Neural cell (in vitro differentiated cells): ENCODE data around the gene TMEM143. TPM values are rescaled to one million over a fixed set of nuclear protein-coding genes. Genes with fewer than 3 reads are reported as not detected.
A peak's percentile ranks its signal among the peaks of the same experiment; 100 is the strongest.
"Not testable (repeated sequence)": the region's sequence is repeated elsewhere in the genome, so short reads cannot be mapped to it uniquely, and the experiment has no call there.

Source experiments
- H2AFZ ChIP-seq: fragments of 200-600, 300-800 bp; sonication (generic), shearing (Covaris generic); 2 replicates; pipeline ENCODE4 v1.6.0; 2014; ENCODE audit warnings: low read depth, mild to moderate bottlenecking, antibody characterized with exemption, low read length, moderate library complexity
- H3F3A ChIP-seq: fragments of 200-600 bp; shearing (Covaris generic); 2 replicates; pipeline ENCODE4 v1.6.1; 2016; ENCODE audit warnings: mild to moderate bottlenecking, moderate library complexity, mixed read lengths, antibody characterized with exemption, low read length; ENCODE audit not compliant: insufficient read depth, poor library complexity, severe bottlenecking
- H3K27ac ChIP-seq: fragments of 200-600, 300-800 bp; sonication (generic), shearing (Covaris generic); 2 replicates; pipeline ENCODE4 v1.5.1; 2014; ENCODE audit warnings: mild to moderate bottlenecking, low read length, moderate library complexity
- H3K27me3 ChIP-seq: fragments of 300-800, 200-600 bp; sonication (generic), shearing (Covaris generic); 2 replicates; pipeline ENCODE4 v1.6.0; 2014; ENCODE audit warnings: mild to moderate bottlenecking, low read depth, low read length, moderate library complexity; ENCODE audit not compliant: insufficient read depth
- H3K36me3 ChIP-seq: fragments of 300-800, 200-600 bp; sonication (generic), shearing (Covaris generic); 2 replicates; pipeline ENCODE4 v1.5.1; 2014; ENCODE audit warnings: mild to moderate bottlenecking, antibody characterized with exemption, low read length, moderate library complexity; ENCODE audit not compliant: insufficient read depth
- H3K4me2 ChIP-seq: fragments of 300-800, 200-600 bp; sonication (generic), shearing (Covaris generic); 2 replicates; pipeline ENCODE4 v1.6.0; 2014; ENCODE audit warnings: mild to moderate bottlenecking, low read length
- H3K4me3 ChIP-seq: fragments of 300-800, 200-600 bp; sonication (generic), shearing (Covaris generic); 2 replicates; pipeline ENCODE4 v1.5.1; 2014; ENCODE audit warnings: mild to moderate bottlenecking, low read length, moderate library complexity
- H3K79me2 ChIP-seq: fragments of 200-600 bp; shearing (Covaris generic); replicated peaks from 2 replicates; pipeline ENCODE4 v1.6.0; 2014; ENCODE audit warnings: mild to moderate bottlenecking, low read length, moderate library complexity; ENCODE audit not compliant: insufficient read depth
- H3K9ac ChIP-seq: fragments of 300-800, 200-600 bp; sonication (generic), shearing (Covaris generic); 2 replicates; pipeline ENCODE4 v1.6.1; 2016; ENCODE audit warnings: mild to moderate bottlenecking, low read length, mixed read lengths
- H3K9me2 ChIP-seq: fragments of 200-600 bp; shearing (Covaris generic); 2 replicates; pipeline ENCODE4 v1.6.1; 2016; ENCODE audit warnings: mild to moderate bottlenecking, low read length, mixed read lengths; ENCODE audit not compliant: insufficient read depth
- H3K9me3 ChIP-seq: fragments of 200-600, 300-800 bp; sonication (generic), shearing (Covaris generic); 2 replicates; pipeline ENCODE4 v1.6.1; 2016; ENCODE audit warnings: mild to moderate bottlenecking, mixed run types, low read length, moderate library complexity, mixed read lengths
- H4K20me1 ChIP-seq: fragments of 200-600 bp; shearing (Covaris generic); 2 replicates; pipeline ENCODE4 v1.6.1; 2016; ENCODE audit warnings: mild to moderate bottlenecking, mixed run types; ENCODE audit not compliant: insufficient read depth
- EZH2 ChIP-seq: fragments of 200-600, 300-800 bp; shearing (Covaris generic), sonication (generic); IDR thresholded peaks from 2 replicates; pipeline ENCODE4 v1.6.1; 2014; ENCODE audit warnings: antibody characterized with exemption, low read length, borderline replicate concordance, mild to moderate bottlenecking; ENCODE audit not compliant: insufficient read depth, poor library complexity, severe bottlenecking
- POLR2AphosphoS5 ChIP-seq: IDR thresholded peaks from 2 replicates; pipeline ENCODE4 v1.6.1; 2012
- RAD21 ChIP-seq: fragments of 450-650 bp; conservative IDR thresholded peaks from 2 replicates; pipeline ENCODE4 v1.6.1; 2014; ENCODE audit warnings: antibody characterized with exemption, mild to moderate bottlenecking, moderate library complexity
- SMC3 ChIP-seq: fragments of 450-650 bp; conservative IDR thresholded peaks from 2 replicates; pipeline ENCODE4 v1.6.1; 2014; ENCODE audit warnings: antibody characterized with exemption, mild to moderate bottlenecking, moderate library complexity; ENCODE audit not compliant: poor library complexity
- TAF1 ChIP-seq: IDR thresholded peaks from 2 replicates; pipeline ENCODE4 v1.6.1; 2012; ENCODE audit warnings: low read depth
- polyA plus RNA-seq: library from polyadenylated mRNA; depleted of rRNA; stranded (reverse); fragments of >200 nt; gene quantifications from 2 replicates; pipeline ENCODE4 v1.2.3, GENCODE V29; 2014
- TF ChIP-seq, protein P1 (sequence below): fragments of 450-650 bp; IDR thresholded peaks from 2 replicates; pipeline ENCODE4 v1.5.1; 2014; ENCODE audit warnings: antibody characterized with exemption, mild to moderate bottlenecking, moderate library complexity; ENCODE audit not compliant: poor library complexity, severe bottlenecking
- TF ChIP-seq, protein P2 (sequence below): IDR thresholded peaks from 2 replicates; pipeline ENCODE4 v1.6.1; 2012; ENCODE audit warnings: borderline replicate concordance

TMEM143 gene
- polyA plus RNA-seq, 1 donor from 2014 or later: 4.2 TPM

DNA sequence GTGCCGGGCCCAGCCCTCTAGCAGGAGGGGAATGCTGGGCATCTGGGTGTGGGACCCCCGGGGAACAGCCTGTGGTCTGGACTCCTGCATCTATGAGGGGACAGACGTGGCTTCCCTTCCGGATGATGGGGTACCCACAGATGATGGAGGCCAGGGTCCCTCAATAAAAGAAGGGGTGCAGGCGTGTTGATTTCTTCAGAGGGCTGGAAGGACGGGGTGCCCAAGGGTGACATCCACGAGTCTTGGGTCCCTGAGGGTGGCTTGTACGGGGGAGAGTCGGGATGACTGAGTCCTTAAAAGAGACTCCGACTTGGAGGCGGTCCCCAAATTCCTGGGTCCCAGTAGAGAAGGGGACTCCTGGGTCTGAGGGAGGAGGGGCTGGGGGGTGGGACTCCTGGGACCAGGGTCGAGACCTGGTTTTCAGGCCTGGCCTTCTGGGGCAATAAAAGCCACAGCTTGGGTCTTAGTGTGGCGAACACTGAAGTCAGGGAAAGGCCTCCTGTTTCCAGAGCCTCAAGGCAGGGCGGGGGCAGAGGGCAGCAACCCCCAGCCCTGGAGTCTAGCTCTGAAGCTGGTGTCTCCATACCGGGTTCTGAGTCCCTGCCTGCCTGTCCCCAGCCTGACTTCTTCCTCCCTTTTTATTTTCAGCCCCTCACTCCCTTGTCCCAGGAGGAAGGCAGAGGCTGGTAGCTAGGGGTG, 29.3 kb upstream of the TMEM143 start:
- H3K4me2 ChIP-seq: peak overlapping the region; percentile 86
- H2AFZ ChIP-seq: peak overlapping the region; percentile 80
- no peaks in the 10 kb centered on the region for H3F3A ChIP-seq
- no peaks in the 10 kb centered on the region for H3K36me3 ChIP-seq
- no peaks in the 10 kb centered on the region for H4K20me1 ChIP-seq
- peak overlapping the region; percentile 95 for H3K9ac ChIP-seq
- H3K27ac ChIP-seq: peak overlapping the region; percentile 85
- H3K9me3 ChIP-seq: no peaks in the 10 kb centered on the region
- no peaks in the 10 kb centered on the region for H3K9me2 ChIP-seq
- H3K27me3 ChIP-seq: peaks cover 22% of the 10 kb centered on the region
- peak overlapping the region; percentile 94 for H3K4me3 ChIP-seq
- TF ChIP-seq POLR2AphosphoS5 (no peak), TAF1 (no peak), EZH2 (no peak), SMC3 (no peak), RAD21 (no peak)
- TF ChIP-seq, protein P1, sequence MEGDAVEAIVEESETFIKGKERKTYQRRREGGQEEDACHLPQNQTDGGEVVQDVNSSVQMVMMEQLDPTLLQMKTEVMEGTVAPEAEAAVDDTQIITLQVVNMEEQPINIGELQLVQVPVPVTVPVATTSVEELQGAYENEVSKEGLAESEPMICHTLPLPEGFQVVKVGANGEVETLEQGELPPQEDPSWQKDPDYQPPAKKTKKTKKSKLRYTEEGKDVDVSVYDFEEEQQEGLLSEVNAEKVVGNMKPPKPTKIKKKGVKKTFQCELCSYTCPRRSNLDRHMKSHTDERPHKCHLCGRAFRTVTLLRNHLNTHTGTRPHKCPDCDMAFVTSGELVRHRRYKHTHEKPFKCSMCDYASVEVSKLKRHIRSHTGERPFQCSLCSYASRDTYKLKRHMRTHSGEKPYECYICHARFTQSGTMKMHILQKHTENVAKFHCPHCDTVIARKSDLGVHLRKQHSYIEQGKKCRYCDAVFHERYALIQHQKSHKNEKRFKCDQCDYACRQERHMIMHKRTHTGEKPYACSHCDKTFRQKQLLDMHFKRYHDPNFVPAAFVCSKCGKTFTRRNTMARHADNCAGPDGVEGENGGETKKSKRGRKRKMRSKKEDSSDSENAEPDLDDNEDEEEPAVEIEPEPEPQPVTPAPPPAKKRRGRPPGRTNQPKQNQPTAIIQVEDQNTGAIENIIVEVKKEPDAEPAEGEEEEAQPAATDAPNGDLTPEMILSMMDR: no peak
- TF ChIP-seq, protein P2, sequence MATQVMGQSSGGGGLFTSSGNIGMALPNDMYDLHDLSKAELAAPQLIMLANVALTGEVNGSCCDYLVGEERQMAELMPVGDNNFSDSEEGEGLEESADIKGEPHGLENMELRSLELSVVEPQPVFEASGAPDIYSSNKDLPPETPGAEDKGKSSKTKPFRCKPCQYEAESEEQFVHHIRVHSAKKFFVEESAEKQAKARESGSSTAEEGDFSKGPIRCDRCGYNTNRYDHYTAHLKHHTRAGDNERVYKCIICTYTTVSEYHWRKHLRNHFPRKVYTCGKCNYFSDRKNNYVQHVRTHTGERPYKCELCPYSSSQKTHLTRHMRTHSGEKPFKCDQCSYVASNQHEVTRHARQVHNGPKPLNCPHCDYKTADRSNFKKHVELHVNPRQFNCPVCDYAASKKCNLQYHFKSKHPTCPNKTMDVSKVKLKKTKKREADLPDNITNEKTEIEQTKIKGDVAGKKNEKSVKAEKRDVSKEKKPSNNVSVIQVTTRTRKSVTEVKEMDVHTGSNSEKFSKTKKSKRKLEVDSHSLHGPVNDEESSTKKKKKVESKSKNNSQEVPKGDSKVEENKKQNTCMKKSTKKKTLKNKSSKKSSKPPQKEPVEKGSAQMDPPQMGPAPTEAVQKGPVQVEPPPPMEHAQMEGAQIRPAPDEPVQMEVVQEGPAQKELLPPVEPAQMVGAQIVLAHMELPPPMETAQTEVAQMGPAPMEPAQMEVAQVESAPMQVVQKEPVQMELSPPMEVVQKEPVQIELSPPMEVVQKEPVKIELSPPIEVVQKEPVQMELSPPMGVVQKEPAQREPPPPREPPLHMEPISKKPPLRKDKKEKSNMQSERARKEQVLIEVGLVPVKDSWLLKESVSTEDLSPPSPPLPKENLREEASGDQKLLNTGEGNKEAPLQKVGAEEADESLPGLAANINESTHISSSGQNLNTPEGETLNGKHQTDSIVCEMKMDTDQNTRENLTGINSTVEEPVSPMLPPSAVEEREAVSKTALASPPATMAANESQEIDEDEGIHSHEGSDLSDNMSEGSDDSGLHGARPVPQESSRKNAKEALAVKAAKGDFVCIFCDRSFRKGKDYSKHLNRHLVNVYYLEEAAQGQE: no peak
- H3K79me2 ChIP-seq: peaks cover 21% of the 10 kb centered on the region

DNA sequence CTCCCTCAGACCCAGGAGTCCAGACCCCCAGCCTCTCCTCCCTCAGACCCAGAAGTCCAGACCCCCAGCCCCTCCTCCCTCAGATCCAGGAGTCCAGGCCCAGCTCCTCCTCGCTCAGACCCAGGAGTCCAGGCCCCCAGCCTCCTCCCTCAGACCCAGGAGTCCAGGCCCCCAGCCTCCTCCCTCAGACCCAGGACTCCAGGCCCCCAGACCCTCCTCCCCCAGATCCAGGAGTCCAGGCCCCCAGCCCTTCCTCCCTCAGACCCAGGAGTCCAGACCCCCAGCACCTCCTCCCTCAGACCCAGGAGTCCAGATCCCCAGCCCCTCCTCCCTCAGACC, 28.2 kb upstream of the TMEM143 start:
- not testable (repeated sequence) for H3K9me3 ChIP-seq, H3K36me3 ChIP-seq, H4K20me1 ChIP-seq, H3K9me2 ChIP-seq, H3F3A ChIP-seq, H3K27ac ChIP-seq, H3K9ac ChIP-seq, H3K4me2 ChIP-seq, H3K4me3 ChIP-seq, H2AFZ ChIP-seq
- Histone ChIP-seq H3K27me3 (peaks cover 12% of the 10 kb centered on the region), H3K79me2 (peaks cover 21% of the 10 kb centered on the region)
